ENCODE data around the gene DEPDC5. TPM values are rescaled to one million over a fixed set of nuclear protein-coding genes. Genes with fewer than 3 reads are reported as not detected.

Gene DEPDC5
- total and polyA plus RNA-seq, 9 of the 15 experiments (the other 6 are each of a cell fraction or from before 2014, with no cell fraction given) = 2.3 to 12.3 (median 10.7) TPM

DNA sequence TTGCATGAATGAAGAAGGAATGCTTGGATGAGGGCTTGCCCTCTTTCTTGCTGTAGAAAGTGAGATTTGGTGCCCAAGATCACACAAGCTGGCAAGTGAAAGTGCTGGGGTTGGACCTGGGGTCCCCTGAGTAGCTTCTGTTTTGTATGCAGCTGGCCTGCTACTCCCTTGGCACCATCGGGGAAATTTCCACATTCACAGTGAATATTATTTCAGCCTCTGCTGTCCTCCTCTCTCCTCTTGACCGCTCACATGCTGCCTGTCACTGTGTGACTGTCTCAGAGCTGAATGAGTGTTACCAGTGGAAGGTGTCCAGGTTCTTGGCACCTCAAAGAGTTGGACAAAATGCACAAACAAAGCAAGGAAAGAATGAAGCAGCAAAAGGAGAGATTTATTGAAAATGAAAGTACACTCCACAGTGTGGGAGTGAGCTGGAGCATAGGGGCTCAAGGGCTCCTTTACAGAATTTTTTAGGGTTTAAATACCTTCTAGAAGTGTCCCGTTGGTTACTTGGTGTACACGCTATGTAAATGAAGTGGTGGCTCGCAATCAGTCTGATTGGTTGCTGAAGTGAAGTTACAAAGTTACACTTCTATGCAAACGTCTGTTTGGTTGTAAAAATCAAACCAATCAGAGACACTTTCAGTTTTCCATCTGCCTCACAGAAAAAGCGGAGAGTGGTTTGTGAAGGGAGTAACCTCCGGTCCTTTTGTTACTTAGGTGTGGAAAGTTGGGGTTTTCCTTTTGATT is 87.4 kb downstream of the DEPDC5 start:
- WGBS (ENCODE audit: insufficient coverage, low coverage, missing lambda C conversion rate) = 74% methylated on average over 7 of the region's 8 CpGs
- Histone ChIP-seq H3K4me2 (ENCODE audit: insufficient read depth, low read length) (no peak overlapping the region), H3K79me2 (ENCODE audit: control insufficient read depth, insufficient read depth, low read length) (no peaks in the 10 kb centered on the region), H3K9me1 (ENCODE audit: control insufficient read depth, insufficient read depth, low read length) (no peaks in the 10 kb centered on the region), H3K27me3 (ENCODE audit: control insufficient read depth in 2 of 2, insufficient read depth in 2 of 2, low read length in 2 of 2) (no peaks in the 10 kb centered on the region), H2AFZ (ENCODE audit: low read depth, low read length) (no peak overlapping the region), H3K36me3 (ENCODE audit: control insufficient read depth, insufficient read depth, low read length) (peaks cover 42% of the 10 kb centered on the region; the same call in 2 of the 3 replicates), H3K9me3 (replicated peaks; ENCODE audit: control insufficient read depth, insufficient read depth, low read depth, low read length) (no peaks in the 10 kb centered on the region), H4K20me1 (replicated peaks; ENCODE audit: control insufficient read depth, insufficient read depth, low read length) (no peaks in the 10 kb centered on the region), H3K9ac (ENCODE audit: insufficient read depth in 1 of 2, low read depth in 2 of 2, low read length in 2 of 2) (no peak overlapping the region), H3K27ac (ENCODE audit: extremely low read depth, low read depth, low read length) (no peak overlapping the region), H3K4me1 (replicated peaks in 1 of 2; ENCODE audit: control insufficient read depth in 2 of 2, insufficient read depth in 2 of 2, low read length in 2 of 2) (no peaks in the 10 kb centered on the region), H3K4me3 (no peak overlapping the region)
- ChIA-PET CTCF (ENCODE audit: low intra/inter-chr PET ratio) (no interaction called here), POLR2A (no interaction called here)
- intact Hi-C loops (cut with micrococcal nuclease) = no loop called here
- FAIRE-seq = no peak
- BruUV-seq (replicated peaks) = no TSS peak
- in situ Hi-C loops (cut with MboI) = no loop called here
- TF ChIP-seq ARNT (IDR thresholded peaks at IDR 0.05) = no peak
- TF ChIP-seq TAF9B (IDR thresholded peaks at IDR 0.05; ENCODE audit: partially characterized antibody) = no peak
- no peak for DNase-seq (ENCODE audit: extremely low read depth in 1 of 4, low spot score in 3 of 4)
- ATAC-seq = no peak

DNA sequence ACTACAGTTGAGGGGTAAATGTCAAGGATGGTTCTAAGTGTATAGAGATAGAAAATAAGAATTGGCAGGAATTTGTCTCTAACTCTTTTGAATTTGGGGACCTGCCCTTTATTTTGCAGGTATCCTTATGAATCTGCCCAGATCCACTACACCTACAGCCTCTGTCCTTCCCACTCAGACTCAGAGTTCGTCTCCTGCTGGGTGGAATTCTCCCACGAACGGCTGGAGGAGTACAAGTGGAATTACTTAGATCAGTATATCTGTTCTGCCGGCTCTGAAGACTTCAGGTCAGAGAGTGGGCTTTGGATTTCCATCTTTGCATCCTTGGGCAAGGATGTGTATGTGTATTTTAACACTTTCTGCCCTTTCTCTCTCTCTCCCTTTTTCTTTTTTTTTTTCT is 89.7 kb downstream of the DEPDC5 start:
- FAIRE-seq = no peak
- CTCF ChIA-PET (ENCODE audit: low intra/inter-chr PET ratio) = no interaction called here
- no peaks in the 10 kb centered on the region for H4K20me1 ChIP-seq (replicated peaks; ENCODE audit: control insufficient read depth, insufficient read depth, low read length)
- no peaks in the 10 kb centered on the region for H3K9me3 ChIP-seq (replicated peaks; ENCODE audit: control insufficient read depth, insufficient read depth, low read depth, low read length)
- no peaks in the 10 kb centered on the region for H3K4me1 ChIP-seq (replicated peaks in 1 of 2; ENCODE audit: control insufficient read depth in 2 of 2, insufficient read depth in 2 of 2, low read length in 2 of 2)
- H3K27ac ChIP-seq (ENCODE audit: extremely low read depth, low read depth, low read length) = no peak overlapping the region
- H3K9ac ChIP-seq (ENCODE audit: insufficient read depth in 1 of 2, low read depth in 2 of 2, low read length in 2 of 2) = no peak overlapping the region
- POLR2A ChIA-PET = no interaction called here
- in situ Hi-C loops (cut with MboI) = no loop called here
- no peak for ATAC-seq
- no peaks in the 10 kb centered on the region for H3K27me3 ChIP-seq (ENCODE audit: control insufficient read depth in 2 of 2, insufficient read depth in 2 of 2, low read length in 2 of 2)
- intact Hi-C loops (cut with micrococcal nuclease) = no loop called here
- H2AFZ ChIP-seq (ENCODE audit: low read depth, low read length) = no peak overlapping the region
- WGBS (ENCODE audit: insufficient coverage, low coverage, missing lambda C conversion rate) = 74% methylated on average over 3 of the region's 4 CpGs
- H3K36me3 ChIP-seq (ENCODE audit: control insufficient read depth, insufficient read depth, low read length) = peaks cover 59% of the 10 kb centered on the region; the same call in 2 of the 3 replicates
- no peaks in the 10 kb centered on the region for H3K79me2 ChIP-seq (ENCODE audit: control insufficient read depth, insufficient read depth, low read length)
- no peaks in the 10 kb centered on the region for H3K9me1 ChIP-seq (ENCODE audit: control insufficient read depth, insufficient read depth, low read length)
- no peak overlapping the region for H3K4me2 ChIP-seq (ENCODE audit: insufficient read depth, low read length)
- BruUV-seq (replicated peaks) = no TSS peak
- no peak for DNase-seq (ENCODE audit: extremely low read depth in 1 of 4, low spot score in 3 of 4)
- no peak overlapping the region for H3K4me3 ChIP-seq
- TF ChIP-seq NCOA4 (IDR thresholded peaks at IDR 0.05; ENCODE audit: partially characterized antibody) (no peak), ZNF830 (CRISPR knock-in tag; IDR thresholded peaks at IDR 0.05) (no peak), RBM17 (IDR thresholded peaks at IDR 0.05; ENCODE audit: borderline replicate concordance, low read depth, low read length) (no peak), CREB1 (IDR thresholded peaks at IDR 0.05) (no peak), CREB1 (CRISPR knock-in tag; IDR thresholded peaks at IDR 0.05) (no peak), POLR2AphosphoS5 (IDR thresholded peaks at IDR 0.05; ENCODE audit: control insufficient read depth, insufficient read depth, low read depth, low read length) (no peak), NCOA6 (IDR thresholded peaks at IDR 0.05) (no peak), ZNF696 (CRISPR knock-in tag; conservative IDR thresholded peaks at IDR 0.05) (no peak)
- TF ChIP-seq, protein P1, sequence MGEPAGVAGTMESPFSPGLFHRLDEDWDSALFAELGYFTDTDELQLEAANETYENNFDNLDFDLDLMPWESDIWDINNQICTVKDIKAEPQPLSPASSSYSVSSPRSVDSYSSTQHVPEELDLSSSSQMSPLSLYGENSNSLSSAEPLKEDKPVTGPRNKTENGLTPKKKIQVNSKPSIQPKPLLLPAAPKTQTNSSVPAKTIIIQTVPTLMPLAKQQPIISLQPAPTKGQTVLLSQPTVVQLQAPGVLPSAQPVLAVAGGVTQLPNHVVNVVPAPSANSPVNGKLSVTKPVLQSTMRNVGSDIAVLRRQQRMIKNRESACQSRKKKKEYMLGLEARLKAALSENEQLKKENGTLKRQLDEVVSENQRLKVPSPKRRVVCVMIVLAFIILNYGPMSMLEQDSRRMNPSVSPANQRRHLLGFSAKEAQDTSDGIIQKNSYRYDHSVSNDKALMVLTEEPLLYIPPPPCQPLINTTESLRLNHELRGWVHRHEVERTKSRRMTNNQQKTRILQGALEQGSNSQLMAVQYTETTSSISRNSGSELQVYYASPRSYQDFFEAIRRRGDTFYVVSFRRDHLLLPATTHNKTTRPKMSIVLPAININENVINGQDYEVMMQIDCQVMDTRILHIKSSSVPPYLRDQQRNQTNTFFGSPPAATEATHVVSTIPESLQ (CRISPR knock-in tag; IDR thresholded peaks at IDR 0.05) = no peak

Measured in K562 (cell line).